Left renal cortex interstitium (tissue), 4 donors: ENCODE results near the gene EPB41L5. TPM values are rescaled to one million over a fixed set of nuclear protein-coding genes. Genes with fewer than 3 reads are reported as not detected.
A peak's percentile ranks its signal among the peaks of the same experiment; 100 is the strongest.

ENCODE experiments used
- DNase-seq, 4 donors: peaks; one replicate each; pipeline ENCODE4 v3.0.0-alpha.2; 2013; ENCODE audit warnings: low read depth in 4 of 4, low spot score in 2 of 4, missing footprints in 1 of 4
- polyA plus RNA-seq, 4 donors: library from polyadenylated mRNA; unstranded; fragments of 120-200 nt; gene quantifications; one replicate each; pipeline ENCODE4 v1.2.1, GENCODE V29; 2013; ENCODE audit not compliant: insufficient read length in 4 of 4

EPB41L5 gene
- polyA plus RNA-seq, 4 donors = 77.9 to 97.9 (median 87.6) TPM

DNA sequence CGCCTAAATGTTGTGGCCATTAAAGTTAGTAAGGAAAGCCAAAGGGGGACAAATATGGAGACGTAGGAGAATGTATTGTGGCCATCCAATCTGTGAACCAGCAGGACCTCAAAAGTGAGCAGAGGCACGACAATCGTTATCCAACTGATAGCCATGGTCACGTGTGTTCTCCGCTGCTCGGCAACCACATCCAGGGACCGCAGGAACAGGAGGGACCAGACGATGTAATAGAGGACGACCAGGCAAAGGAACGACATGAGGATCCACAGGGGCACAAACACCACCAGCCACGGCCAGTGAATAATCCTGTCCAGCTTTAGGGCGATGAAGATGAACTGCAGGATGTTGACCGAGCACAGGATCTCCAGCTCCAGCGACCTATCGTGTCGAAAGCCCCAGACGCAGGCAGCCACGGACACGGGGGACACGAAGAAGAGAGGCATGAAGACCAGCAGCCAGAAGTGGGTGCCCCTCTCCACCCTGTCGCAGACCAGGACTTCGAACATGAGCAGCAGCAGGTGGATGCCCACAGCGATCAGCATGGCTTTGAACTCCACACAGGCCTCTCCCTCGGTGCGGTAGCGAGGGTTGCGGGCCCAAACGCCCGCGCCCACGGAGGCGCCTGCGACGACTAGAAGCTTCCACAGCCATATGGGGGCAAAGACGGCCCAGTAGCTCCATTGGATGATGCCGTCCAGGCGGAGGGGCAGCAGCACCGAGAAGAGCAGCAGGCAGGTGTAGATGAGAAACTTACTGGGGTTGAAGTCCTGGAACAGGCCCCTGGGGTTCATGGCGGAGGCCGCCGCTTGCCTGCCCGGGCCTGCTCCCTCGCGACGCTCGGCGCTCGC is 209.5 kb downstream of the EPB41L5 start:
- no peak for DNase-seq

DNA sequence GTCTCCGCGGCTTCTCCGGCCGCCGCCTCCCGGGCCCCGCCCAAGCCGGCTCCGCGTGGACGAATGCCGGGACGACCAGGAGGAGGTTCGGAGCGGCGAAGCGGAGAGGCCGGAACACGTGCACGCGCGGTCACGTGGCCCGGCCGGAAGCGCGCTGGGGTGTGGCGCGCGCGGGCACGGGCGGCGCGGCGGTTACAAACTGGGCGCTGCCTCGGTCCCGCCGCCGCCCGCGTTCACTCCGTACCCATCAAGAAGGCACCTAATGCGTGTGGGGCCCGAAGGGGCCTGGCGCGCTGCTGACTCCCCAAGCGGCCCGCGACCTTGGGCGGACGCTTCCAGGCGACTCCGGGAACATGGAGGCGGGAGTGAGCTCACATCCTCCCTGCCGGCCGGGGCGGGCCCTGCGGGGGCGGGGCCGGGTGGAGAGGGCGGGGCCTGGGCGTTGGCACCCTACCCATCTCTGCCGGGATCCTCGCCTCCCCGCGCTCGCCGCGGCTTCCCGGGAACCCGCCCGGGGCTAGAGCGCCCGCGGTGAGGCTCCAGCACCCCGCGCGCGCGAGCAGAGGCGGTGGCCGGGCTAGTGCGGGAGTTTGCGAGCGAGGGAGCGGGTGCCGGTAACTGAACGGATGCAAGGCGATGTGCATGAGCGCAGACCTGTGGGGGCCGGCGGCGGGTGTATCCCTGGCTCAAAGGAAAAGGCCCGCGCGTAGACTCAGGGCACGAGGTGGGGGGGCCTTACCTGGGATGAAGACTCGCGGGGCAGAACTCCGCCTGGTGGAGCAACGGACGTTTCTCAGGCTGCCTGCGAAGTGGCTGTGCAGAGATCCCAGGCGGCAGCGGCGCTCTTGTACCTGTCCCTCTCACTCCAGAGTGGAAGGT is 210.4 kb downstream of the EPB41L5 start, which contains the start of gene TMEM185B:
TMEM185B (minus strand) TSS at position 367 of the 879 bp plus-strand sequence. CDS start 424 bp downstream, outside the sequence.
- peak in 3 of 4 donors; percentile 65 to 76 (median 67) for DNase-seq

DNA sequence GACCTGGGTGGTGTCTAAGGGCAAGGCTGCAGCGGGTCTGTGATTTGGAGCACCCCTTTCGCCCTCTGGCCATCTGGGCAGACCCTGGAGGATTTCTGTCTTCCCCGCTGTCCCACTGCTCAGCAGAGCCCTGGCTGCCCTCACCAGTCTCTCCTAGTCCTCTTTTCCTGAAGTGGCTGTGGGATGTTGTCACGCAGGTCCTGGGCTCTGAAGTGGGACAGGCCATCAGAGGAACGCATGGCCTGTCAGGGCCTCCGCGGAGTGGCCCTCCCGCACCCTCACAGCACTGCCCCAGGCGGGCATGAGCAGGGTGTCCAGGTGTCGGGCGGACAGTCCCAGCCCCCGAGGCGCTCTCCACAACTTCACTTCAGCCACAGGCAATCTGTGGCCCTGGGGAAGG is 211.4 kb downstream of the EPB41L5 start:
- no peak for DNase-seq

DNA sequence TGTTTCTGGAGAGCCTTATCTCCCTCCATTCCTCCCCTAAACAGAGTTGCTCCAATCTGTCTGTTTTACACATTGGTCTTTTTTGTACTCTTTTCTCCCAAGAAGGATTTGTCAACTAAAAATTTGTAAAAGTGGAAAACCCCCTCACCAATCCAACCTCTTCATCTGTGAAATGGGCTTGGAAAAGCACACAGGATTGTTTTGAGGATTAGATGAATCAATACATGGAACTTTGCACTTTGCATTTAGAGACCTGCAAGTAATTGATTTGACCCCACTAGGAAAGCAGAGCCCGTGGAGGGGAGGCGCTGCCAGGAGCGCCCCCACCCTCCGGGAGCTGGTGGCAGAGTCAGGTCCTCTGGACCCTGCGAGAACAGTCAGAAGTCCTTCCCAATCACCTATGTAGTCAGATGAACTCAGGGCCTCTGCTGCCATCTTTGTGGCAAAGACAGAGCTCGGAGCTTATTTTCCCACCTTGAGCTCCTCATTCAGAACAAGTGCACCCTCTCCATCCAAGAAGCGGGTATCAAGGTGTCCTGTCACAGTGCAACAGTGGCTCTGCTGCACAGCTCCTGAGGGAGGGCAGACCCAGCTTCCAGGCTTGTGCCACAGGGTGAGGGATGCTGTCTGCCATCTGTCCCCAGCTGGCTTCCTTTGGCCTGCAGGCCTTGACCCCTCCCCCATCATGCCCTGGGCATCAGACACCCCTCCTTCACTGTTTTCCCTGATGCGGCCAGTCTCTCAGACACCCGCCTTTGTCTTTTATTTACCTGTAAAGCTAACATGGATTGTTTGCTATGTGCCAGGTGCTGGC is 212.1 kb downstream of the EPB41L5 start:
- no peak for DNase-seq

DNA sequence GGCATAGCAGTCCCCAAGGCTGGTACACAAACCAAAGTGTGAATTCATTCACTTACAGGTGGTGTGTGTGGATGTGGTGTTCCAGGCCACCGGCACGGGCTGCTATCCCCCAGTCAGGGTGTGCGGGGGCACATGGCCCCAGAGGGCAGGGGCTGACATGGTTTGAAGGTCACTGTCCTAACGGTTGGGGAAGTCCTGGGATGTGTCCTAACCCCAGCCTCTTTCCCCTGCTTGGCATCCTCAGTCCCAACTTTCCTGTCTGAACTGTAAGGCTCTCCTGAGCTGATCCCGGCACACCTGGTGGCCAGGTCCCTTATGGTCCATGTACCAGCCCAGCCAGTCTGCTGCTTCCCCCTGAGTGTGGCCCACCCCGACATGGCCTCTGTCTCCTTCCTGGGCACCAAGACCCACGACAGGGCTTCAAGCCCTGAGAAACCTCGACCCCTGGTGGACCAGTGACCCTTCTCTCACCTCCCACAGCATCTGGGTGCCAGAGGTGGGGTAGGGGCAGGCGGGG is 212.7 kb downstream of the EPB41L5 start:
- no peak for DNase-seq

DNA sequence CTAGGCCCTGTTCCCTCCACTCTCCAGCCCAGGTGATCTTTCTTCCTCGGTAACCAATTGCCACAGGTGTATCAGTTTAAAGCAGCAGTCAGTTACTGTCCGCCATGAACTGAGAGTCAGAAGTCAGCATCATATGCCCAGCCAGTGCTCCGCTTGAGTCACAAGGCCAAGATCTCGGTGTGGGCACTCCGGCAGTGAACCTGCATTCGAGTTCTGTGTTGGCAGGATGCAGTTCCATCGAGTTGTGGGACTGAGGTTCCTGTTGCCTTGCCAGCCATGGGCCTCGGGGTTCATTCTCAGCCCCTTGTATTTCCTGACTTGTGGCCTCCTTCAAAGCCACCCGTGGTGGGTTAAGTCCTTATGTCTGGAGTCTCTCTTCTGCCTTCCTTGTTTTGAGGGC is 213.4 kb downstream of the EPB41L5 start:
- no peak for DNase-seq

DNA sequence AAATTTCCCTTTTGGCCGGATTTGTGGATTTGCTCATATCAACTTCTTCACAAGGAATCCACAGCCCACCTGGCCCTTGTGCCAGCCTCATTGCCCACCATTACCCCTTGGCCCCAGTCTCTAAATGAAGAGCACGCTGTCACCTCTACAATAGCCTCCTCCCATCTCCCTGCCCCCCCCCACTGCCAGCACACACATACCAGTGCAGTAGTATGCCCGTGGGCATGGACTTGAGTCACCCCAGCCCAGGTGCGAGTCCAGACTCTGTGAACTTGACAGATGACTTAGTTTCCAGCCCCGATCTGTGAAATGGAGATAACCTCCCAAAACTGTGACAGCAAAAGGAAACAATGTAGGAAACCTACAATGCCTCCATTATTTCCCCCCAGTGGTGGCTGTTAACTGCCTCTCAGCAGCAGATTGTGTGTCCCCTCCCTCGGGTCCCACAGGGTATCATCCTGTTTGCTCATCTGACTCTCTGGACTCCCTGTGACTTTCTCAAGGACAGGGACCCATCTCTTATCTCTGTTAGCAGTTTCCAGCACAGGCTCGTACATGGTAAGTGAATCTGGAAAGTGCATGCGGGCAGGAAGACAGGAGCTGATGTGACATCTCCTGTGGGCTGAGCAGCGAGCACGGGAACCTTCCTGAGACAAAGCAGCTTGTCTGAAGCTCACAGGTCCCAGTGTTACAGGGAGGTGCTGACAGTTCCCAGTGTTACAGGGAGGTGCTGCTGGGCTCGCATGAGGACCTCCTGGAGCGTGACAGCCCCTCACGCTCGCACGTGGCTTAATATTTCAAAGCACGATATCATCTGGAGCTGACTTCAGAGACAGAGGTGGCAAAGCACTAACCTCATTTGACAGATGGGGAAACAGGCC is 214.5 kb downstream of the EPB41L5 start:
- no peak for DNase-seq

DNA sequence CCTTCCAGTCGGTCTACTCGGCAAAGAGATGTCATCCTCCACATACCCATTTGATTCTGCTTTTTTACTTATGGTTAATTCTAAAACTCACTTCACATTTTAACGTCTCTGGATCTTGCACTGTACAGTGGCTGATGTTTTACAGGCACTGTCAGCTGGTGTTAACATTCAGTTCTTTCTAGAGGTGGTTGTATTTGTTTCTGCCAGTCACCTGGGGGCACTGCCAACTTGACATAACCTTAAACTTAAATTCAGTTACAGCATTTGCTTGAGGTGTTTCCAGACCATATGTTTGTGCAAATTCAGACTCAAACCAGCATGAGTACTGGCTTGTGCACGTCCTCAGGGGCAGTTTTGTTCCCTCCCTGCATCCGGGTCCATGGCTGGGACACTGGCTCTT is 215.6 kb downstream of the EPB41L5 start:
- DNase-seq = no peak

Other genes starting within 250 kb of the EPB41L5 start
- gene TMEM185B, start 210.3 kb downstream of the EPB41L5 start, polyA plus RNA-seq = 10 to 100 TPM; 21.9 to 27.7 (median 24.5) TPM
- gene RALB, start 239.8 kb downstream of the EPB41L5 start, polyA plus RNA-seq = 10 to 100 TPM; 68.9 to 88.0 (median 73.4) TPM